GM21447 (cell line): ENCODE measurements around the gene SLC13A1.
"Not testable (repeated sequence)": the region's sequence is repeated elsewhere in the genome, so short reads cannot be mapped to it uniquely, and the experiment has no call there.

ENCODE experiments used
- ATAC-seq: cut with Tn5 transposase; IDR thresholded peaks from one replicate; pipeline ENCODE4 v1.9.1; 2021; ENCODE audit not compliant: unreplicated experiment

Gene SLC13A1

DNA sequence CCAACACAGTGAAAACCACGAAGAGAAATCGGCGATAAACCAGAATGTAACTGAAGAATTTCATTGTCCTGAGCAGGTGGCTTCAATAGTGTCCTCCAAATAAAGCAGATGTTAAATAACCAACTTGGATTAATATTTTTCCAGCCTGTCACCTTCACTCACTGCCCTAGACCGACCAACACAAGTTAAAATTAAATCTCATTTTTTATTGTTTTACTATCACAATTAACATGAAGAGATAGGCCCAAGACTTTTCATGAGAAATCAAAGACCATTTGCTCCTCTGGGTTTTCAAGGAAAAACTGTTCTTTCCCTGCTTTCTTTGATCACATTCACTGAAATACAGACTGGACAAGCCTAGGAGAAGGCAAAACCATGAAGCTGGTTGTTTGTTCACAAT, at the start of gene SLC13A1:
TSS of gene SLC13A1 (minus strand) at position 87 of the 400 bp plus-strand sequence. CDS start at position 64, 23 bp downstream.
- no peak for ATAC-seq

DNA sequence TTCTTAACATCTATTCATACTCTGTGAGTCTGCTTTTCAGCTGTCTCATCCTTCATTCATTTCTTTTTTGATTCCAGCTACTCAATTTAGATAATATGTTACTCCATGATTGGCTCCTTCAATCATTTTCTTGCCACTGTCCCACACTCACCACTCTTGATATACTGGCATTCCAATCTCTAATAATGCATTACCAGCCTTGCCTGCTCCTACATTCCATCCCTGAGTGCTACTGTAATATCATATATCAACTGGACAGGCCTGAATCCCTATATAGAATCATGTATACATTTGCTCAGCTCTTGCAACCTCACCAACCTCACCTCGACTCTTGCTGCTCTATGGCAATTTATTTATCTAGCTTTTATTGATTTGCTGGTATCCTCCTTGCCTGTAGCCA, 45.0 kb upstream of the SLC13A1 start:
- ATAC-seq = no peak

- no peak for ATAC-seq
These were observed 42.8 kb upstream of the SLC13A1 start for GRCh38 chr7:123242467-123243092.

GRCh38 chr7:123241809-123242208, 42.0 kb upstream of the SLC13A1 start:
- no peak for ATAC-seq

DNA sequence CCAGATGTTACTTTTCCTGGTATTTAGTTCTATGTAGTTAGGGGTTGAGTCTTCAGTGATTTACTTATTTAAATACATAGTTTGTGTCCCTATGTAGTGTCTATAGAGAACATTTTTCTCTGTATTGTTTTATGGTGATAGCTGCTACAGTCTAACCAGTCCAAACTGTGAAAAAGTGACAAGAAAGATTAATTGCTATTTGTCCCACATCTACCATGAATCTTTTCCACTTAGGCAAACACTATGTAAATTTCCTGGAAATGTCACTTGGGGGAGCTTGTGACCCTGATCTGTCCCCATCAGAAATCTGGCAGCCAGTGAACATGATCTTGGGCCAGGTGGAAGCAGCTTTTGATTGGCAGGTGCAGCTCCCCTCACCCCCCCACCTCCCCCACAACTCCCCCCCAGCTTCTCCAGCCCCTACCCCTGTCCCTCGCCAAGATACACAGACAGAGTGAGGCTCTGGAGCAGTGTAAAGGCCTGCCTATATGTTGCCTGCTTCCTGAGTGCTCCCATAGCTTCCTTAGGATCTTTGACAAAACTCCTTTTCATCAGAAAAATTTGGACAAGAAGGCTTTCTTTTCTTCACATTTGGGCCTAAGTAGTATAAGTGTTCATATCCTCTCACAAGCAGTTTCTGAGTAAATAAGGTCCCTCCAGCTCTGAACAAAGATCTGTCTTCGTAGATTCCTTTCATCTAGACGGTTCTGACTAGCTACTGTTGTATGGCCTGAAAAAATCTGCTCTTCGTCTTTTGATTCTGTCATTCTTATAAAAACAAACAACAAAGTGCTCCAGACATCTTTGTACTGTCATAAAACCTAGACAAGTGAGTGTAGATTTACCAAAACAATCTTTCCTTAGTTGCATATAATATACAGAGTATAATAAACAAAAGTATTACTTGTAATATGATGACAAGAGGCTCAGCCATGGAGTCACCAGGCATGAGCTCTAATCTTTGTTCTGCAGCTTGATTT, 31.5 kb upstream of the SLC13A1 start:
- ATAC-seq = no peak

DNA sequence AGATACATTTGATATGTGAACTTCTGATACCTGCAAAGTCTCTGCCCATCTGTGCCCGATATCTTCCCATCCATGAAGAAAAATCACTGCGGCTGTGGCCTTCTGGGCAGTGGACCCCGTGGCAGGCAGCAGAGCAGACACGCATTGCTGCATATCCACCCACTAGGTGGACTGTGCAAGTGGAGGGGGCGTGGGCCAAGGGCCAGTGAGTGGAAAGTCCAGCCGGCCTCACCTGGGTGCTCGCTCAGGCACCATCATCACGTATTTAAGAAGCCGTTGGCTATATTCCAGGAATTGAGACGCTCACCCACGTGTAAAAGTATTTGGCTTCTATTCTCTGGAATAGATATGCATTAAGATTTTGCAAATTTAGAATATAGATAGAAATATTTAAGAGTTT, 30.8 kb upstream of the SLC13A1 start:
- ATAC-seq = no peak

DNA sequence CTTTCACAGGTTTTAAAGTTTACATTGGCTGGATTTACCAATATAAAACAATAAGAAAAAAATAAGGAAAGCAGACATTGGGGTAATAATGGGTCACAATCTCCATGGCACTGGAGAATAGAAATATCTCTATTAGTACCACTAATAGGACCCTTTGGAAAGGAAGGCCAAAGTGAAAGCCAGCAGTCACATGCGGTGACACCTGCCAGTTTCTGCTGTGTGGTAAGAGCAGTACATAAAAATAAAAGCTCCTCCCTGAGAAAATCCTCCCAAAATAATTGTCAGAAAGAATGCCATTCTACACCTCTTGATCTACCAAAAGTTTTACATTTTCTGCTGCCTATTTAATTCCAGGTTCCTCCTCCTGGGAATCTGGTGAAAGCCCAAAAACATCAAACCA, 30.4 kb upstream of the SLC13A1 start:
- ATAC-seq = no peak

DNA sequence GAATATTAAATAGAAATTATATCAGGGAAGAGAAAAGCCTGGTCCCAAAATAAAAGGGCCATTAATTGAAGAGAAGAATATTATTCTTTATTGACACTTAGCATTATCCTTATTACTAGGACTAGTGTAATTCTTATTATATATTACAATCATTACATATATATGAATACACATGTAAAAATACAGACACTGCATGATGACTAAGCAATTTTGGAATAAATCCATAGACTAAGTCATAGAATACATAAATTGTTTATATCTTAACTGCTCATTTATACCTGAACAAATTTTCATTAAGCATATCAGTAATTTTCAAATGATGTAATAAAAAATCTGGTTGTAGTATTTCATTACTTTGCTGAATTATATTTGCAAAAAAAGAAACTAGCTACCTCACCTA, 29.7 kb upstream of the SLC13A1 start:
- ATAC-seq = no peak

- not testable (repeated sequence) for ATAC-seq
These were observed 27.9 kb upstream of the SLC13A1 start for GRCh38 chr7:123227666-123228065.

DNA sequence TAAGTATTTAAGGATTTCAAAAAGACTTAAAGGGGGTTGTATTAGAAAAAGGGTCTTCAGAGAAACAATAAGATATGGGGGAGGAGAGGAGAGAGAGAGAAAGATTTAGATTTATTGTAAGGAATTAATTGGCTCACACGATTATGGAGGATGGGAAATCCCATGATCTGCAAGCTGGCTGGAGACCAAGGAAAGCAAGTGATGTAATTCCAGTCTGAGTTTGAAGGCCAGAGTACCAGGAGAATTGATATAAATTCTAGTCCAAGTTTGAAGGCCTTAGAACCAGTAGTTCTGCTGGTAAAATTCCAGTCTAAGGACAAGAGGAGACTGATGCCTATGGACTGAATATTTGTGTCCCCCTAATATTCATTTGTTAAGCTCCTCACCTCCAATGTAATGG, 20.6 kb upstream of the SLC13A1 start:
- ATAC-seq = no peak

DNA sequence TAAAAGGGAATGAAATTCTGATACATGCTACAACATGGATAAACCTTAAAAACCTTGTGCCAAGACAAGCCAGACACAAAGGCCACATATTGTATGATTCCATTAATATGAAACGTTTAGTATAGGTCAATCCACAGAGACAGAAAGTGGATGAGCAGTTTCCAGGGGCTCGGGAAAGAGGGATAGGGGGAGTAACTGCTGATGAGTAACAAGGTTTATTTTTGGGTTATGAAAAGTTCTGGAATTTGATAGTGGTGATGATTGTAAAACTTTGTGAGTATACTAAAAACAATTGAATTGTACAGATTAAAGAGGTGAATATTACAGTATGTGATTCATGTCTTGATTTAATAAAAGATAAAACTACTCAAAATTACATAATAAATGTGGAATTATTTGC, 19.1 kb upstream of the SLC13A1 start:
- ATAC-seq = no peak

- no peak for ATAC-seq
These were observed 17.1 kb upstream of the SLC13A1 start for GRCh38 chr7:123216825-123217224.

DNA sequence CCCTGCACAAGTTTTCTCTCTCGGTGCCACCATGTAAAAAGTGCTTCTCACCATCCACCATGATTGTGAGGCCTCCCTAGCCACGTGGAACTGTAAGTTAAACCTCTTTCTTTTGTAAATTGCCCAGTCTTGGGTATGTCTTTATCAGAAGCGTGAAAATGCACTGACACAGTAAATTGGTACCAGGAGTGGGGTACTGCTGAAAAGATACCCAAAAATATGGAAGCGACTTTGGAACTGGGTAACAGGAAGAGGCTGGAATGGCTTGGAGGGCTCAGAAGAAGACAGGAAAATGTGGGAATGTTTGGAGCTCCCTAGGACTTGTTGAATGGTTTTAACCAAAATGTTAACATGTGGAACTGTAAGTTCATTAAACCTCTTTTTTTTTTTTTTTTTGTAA, 15.6 kb upstream of the SLC13A1 start:
- no peak for ATAC-seq

GRCh38 chr7:123211545-123211944, 11.8 kb upstream of the SLC13A1 start:
- no peak for ATAC-seq

DNA sequence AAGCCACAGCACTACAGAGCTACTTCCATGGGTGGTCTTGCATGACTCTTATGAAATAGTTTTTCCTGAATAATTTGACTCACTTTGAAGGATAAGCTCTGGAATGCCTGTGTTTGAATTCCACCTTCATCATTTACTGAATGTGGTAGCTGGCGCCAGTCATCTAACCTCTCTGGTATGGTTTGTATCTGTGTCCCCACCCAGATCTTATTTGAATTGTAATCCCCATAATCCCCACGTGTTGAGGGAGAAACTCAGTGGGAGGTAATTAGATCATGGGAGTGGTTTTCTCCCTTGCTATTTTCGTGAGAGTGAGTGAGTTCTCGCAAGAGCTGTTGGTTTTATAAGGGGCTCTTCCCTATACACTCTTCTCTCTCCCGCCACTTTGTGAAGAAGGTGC, 11.2 kb upstream of the SLC13A1 start:
- no peak for ATAC-seq

- no peak for ATAC-seq
These were observed 10.0 kb upstream of the SLC13A1 start for GRCh38 chr7:123209786-123210185.

GRCh38 chr7:123208793-123209192, 9.0 kb upstream of the SLC13A1 start:
- no peak for ATAC-seq

- ATAC-seq = no peak
These were observed 4.6 kb upstream of the SLC13A1 start for GRCh38 chr7:123204206-123204835.

DNA sequence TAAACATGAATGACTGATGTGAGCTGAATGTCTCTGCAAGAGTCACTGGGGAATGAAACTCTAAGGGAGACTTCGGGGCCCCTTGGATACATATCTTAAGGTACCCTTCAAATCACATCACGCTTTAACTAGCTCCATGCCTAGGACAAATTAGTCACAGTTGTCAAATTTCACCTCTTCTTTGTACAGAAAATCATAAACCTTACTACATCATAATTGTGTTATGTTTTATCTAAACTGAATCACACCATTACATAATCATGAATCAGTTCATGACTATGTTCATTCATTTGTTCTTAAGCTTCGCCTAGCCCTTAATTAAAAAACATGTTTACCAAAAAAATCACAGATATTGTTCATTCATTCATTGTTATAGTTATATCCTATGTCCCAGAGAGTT, 2.1 kb upstream of the SLC13A1 start:
- no peak for ATAC-seq

DNA sequence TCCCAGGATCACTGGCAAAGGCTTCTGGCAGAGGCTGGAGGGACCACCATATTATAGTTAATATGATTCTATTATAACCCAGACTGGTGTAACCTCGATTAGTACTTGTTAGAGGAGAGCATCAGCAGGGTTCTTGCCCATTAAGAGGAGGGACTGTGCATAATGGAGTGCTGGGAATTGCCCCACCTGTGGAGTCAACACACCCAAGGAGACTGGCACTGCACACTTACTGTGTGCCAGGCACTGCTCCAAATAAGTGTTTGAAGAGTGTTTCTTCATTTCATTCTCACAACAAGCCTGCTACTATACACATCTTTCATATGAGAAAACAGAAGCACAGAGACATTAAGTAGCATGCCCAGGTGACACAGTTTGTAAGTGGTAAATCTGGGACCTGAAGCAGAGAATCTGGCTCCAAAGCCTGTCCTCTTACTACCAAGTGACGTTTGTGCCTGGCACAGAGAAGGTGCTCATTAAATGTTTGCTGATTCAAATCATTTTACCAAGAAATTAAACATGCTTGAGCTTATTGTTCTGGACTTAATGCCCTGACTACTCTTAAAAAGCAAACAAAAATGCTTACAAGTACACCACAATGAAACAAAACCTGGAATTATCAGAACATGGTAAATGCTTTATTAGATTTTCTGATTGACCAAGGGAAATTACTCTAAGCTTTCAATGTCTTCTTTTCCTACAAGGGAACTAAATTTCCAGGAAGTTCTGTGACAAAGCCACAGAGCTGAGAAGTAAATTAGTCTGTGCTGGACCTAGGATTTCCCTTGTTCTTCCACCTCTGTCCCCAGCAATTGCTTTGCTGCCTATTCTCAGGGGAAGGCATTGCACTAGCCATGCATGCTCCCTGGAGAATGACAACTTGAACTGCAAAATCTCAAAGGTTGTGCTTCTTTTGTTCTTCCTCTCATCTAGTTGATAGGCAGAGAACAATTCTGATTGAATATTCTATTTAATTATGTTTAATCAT, 809 bp downstream of the SLC13A1 start:
- no peak for ATAC-seq

DNA sequence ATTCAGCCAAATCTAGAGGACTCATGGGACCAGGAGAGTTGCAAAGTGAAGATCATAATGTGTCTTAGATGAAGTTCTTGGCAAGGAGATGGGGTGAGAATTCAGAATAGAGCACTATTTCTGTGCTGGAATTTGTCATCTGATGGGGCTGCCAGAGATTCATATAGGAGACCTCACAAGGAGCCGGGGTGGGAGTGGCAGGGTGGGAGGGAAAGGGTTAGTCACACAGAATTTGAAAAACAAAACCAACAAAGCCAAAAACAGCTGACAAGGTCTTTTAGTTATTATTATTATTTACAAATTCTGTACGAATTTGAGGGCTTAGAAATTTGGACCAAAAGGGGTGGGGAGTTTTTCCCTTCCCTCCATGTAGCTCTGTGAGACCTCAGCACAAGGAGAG, 1.7 kb downstream of the SLC13A1 start:
- ATAC-seq = no peak
